HEK293 (cell line): Measurements from ENCODE around the gene TGFB2.

ENCODE experiments used
- CTCF ChIA-PET: fragments of 350-600 bp; formaldehyde crosslinking; extraction: SDS; loops from one replicate; lab custom pipeline; 2021; ENCODE audit warnings: antibody characterized with exemption; lab: Yijun Ruan, JAX
- POLR2A ChIA-PET: fragments of 300-600 bp; formaldehyde crosslinking; extraction: SDS; loops from one replicate; lab custom pipeline; 2020; ENCODE audit warnings: antibody characterized with exemption, inconsistent platforms; lab: Yijun Ruan, JAX
- H3K27ac ChIP-seq: fragments of 200-500 bp; sonication (Bioruptor generic); 2 replicates; pipeline ENCODE4 v1.5.1; 2014; ENCODE audit warnings: low read depth, low read length, control low read depth, inconsistent platforms; ENCODE audit errors: extremely low read depth
- H3K36me3 ChIP-seq, 2 experiments: fragments of 200-500 bp in 1 of 2; sonication (Bioruptor generic) in 1 of 2; 1 replicate in 1 of 2; 2 replicates in 1 of 2; pipeline ENCODE4 v1.5.1; 2014 to 2017; ENCODE audit warnings: inconsistent platforms in 2 of 2, low read length in 2 of 2; ENCODE audit not compliant: control insufficient read depth in 2 of 2, insufficient read depth in 1 of 2
- H3K4me1 ChIP-seq: fragments of 200-500 bp; sonication (Bioruptor generic); 2 replicates; pipeline ENCODE4 v1.5.1; 2014; ENCODE audit warnings: mild to moderate bottlenecking, low read length, inconsistent platforms; ENCODE audit not compliant: control insufficient read depth, insufficient read depth
- H3K4me3 ChIP-seq: 2 replicates; pipeline ENCODE4 v1.5.1; 2011; ENCODE audit warnings: low read depth, mild to moderate bottlenecking, control low read depth, low read length, moderate library complexity
- H3K9me3 ChIP-seq: fragments of 200-500 bp; sonication (Bioruptor generic); 2 replicates; pipeline ENCODE4 v1.5.1; 2014; ENCODE audit warnings: low read depth, low read length, inconsistent platforms; ENCODE audit not compliant: control insufficient read depth, insufficient read depth
- BCL11B ChIP-seq: fragments of 450-650 bp; formaldehyde crosslinking; IDR thresholded peaks from 2 replicates; pipeline ENCODE4 v1.5.1; 2016; ENCODE audit warnings: low read depth, missing biosample characterization, missing genetic modification characterization
- GLI4 ChIP-seq: fragments of 450-650 bp; formaldehyde crosslinking; IDR thresholded peaks from 2 replicates; pipeline ENCODE4 v1.5.1; 2016; ENCODE audit warnings: missing biosample characterization, missing genetic modification characterization
- GLIS1 ChIP-seq: fragments of 450-650 bp; formaldehyde crosslinking; IDR thresholded peaks from 2 replicates; pipeline ENCODE4 v1.5.1; 2016; ENCODE audit warnings: missing biosample characterization, missing genetic modification characterization
- PRDM1 ChIP-seq: fragments of 450-650 bp; formaldehyde crosslinking; IDR thresholded peaks from 2 replicates; pipeline ENCODE4; 2016; ENCODE audit warnings: missing biosample characterization, missing genetic modification characterization
- PRDM2 ChIP-seq: fragments of 450-650 bp; formaldehyde crosslinking; IDR thresholded peaks from 2 replicates; pipeline ENCODE4 v1.5.1; 2016; ENCODE audit warnings: missing biosample characterization, missing genetic modification characterization, borderline replicate concordance
- SP2 ChIP-seq: fragments of 450-650 bp; formaldehyde crosslinking; IDR thresholded peaks from 2 replicates; pipeline ENCODE4 v1.5.1; 2016; ENCODE audit warnings: missing biosample characterization, missing genetic modification characterization
- ZBTB10 ChIP-seq: fragments of 450-650 bp; formaldehyde crosslinking; IDR thresholded peaks from 2 replicates; pipeline ENCODE4 v1.5.1; 2016; ENCODE audit warnings: missing biosample characterization, missing genetic modification characterization
- ZFP3 ChIP-seq: fragments of 450-650 bp; formaldehyde crosslinking; IDR thresholded peaks from 2 replicates; pipeline ENCODE4 v1.5.1; 2016; ENCODE audit warnings: low read depth, missing biosample characterization, missing genetic modification characterization
- ZFP37 ChIP-seq: fragments of 450-650 bp; formaldehyde crosslinking; IDR thresholded peaks from 2 replicates; pipeline ENCODE4 v1.5.1; 2016; ENCODE audit warnings: missing biosample characterization, missing genetic modification characterization
- ZFP41 ChIP-seq: fragments of 450-650 bp; formaldehyde crosslinking; IDR thresholded peaks from 2 replicates; pipeline ENCODE4 v1.5.1; 2016; ENCODE audit warnings: missing biosample characterization, missing genetic modification characterization, borderline replicate concordance
- ZIC2 ChIP-seq: fragments of 450-650 bp; formaldehyde crosslinking; IDR thresholded peaks from 2 replicates; pipeline ENCODE4 v1.5.1; 2016; ENCODE audit warnings: missing biosample characterization, missing genetic modification characterization
- ZNF132 ChIP-seq: fragments of 450-650 bp; formaldehyde crosslinking; IDR thresholded peaks from 2 replicates; pipeline ENCODE4 v1.5.1; 2017; ENCODE audit warnings: missing biosample characterization, missing genetic modification characterization, borderline replicate concordance
- ZNF211 ChIP-seq: fragments of 450-650 bp; formaldehyde crosslinking; IDR thresholded peaks from 2 replicates; pipeline ENCODE4 v1.5.1; 2016; ENCODE audit warnings: low read depth, missing biosample characterization, missing genetic modification characterization
- ZNF221 ChIP-seq: fragments of 450-650 bp; formaldehyde crosslinking; IDR thresholded peaks from 2 replicates; pipeline ENCODE4 v1.5.1; 2017; ENCODE audit warnings: missing biosample characterization, missing genetic modification characterization, borderline replicate concordance
- ZNF449 ChIP-seq: fragments of 450-650 bp; formaldehyde crosslinking; IDR thresholded peaks from 2 replicates; pipeline ENCODE4 v1.5.1; 2017; ENCODE audit warnings: missing biosample characterization, mild to moderate bottlenecking, missing genetic modification characterization, moderate library complexity
- ZNF48 ChIP-seq: fragments of 450-650 bp; formaldehyde crosslinking; IDR thresholded peaks from 2 replicates; pipeline ENCODE4 v1.5.1; 2016; ENCODE audit warnings: missing biosample characterization, missing genetic modification characterization
- ZNF510 ChIP-seq: fragments of 450-650 bp; formaldehyde crosslinking; IDR thresholded peaks from 2 replicates; pipeline ENCODE4 v1.5.1; 2018; ENCODE audit warnings: mild to moderate bottlenecking, missing genetic modification characterization, missing biosample characterization; ENCODE audit not compliant: insufficient replicate concordance
- ZNF555 ChIP-seq: fragments of 450-650 bp; formaldehyde crosslinking; conservative IDR thresholded peaks from 2 replicates; pipeline ENCODE4 v1.5.1; 2017; ENCODE audit warnings: missing biosample characterization, mild to moderate bottlenecking, missing genetic modification characterization, inconsistent platforms
- ZNF596 ChIP-seq: fragments of 450-650 bp; IDR thresholded peaks from 2 replicates; pipeline ENCODE4 v1.5.0; 2018; ENCODE audit warnings: missing biosample characterization, mild to moderate bottlenecking, missing genetic modification characterization, moderate library complexity
- ZNF629 ChIP-seq: fragments of 450-650 bp; formaldehyde crosslinking; IDR thresholded peaks from 2 replicates; pipeline ENCODE4 v1.5.1; 2017; ENCODE audit warnings: missing biosample characterization, missing genetic modification characterization
- ZNF664 ChIP-seq: fragments of 450-650 bp; formaldehyde crosslinking; IDR thresholded peaks from 2 replicates; pipeline ENCODE4 v1.5.1; 2016; ENCODE audit warnings: missing biosample characterization, missing genetic modification characterization
- ZNF677 ChIP-seq: fragments of 450-650 bp; IDR thresholded peaks from 2 replicates; pipeline ENCODE4 v1.5.0; 2018; ENCODE audit warnings: missing biosample characterization, mild to moderate bottlenecking, missing genetic modification characterization, moderate library complexity
- ZNF792 ChIP-seq: fragments of 450-650 bp; formaldehyde crosslinking; IDR thresholded peaks from 2 replicates; pipeline ENCODE4 v1.5.1; 2016; ENCODE audit warnings: missing biosample characterization, missing genetic modification characterization
- TF ChIP-seq, protein P1 (sequence below): fragments of 450-650 bp; formaldehyde crosslinking; IDR thresholded peaks from 2 replicates; pipeline ENCODE4; 2016; ENCODE audit warnings: missing biosample characterization, missing genetic modification characterization
- TF ChIP-seq, protein P2 (sequence below): fragments of 450-650 bp; formaldehyde crosslinking; IDR thresholded peaks from 2 replicates; pipeline ENCODE4 v1.5.1; 2016; ENCODE audit warnings: missing biosample characterization, missing genetic modification characterization, low read depth

Gene TGFB2

GRCh38 chr1:218444173-218444572 lies 99.0 kb downstream of the TGFB2 start:
- no peak overlapping the region for H3K4me3 ChIP-seq
- TF ChIP-seq ZBTB10 (no peak), GLI4 (tag by site-specific recombination) (no peak), ZFP41 (tag by site-specific recombination) (no peak), ZNF677 (no peak), ZNF596 (tag by site-specific recombination) (no peak), ZFP3 (tag by site-specific recombination) (no peak), GLIS1 (tag by site-specific recombination) (no peak), BCL11B (tag by site-specific recombination) (no peak), ZNF510 (tag by site-specific recombination) (no peak), ZNF449 (tag by site-specific recombination) (no peak), SP2 (tag by site-specific recombination) (no peak), ZNF555 (no peak), ZNF664 (no peak), ZIC2 (tag by site-specific recombination) (no peak), ZNF48 (tag by site-specific recombination) (no peak), ZNF132 (no peak), PRDM1 (tag by site-specific recombination) (no peak), ZNF221 (tag by site-specific recombination) (no peak)
- TF ChIP-seq, protein P1, sequence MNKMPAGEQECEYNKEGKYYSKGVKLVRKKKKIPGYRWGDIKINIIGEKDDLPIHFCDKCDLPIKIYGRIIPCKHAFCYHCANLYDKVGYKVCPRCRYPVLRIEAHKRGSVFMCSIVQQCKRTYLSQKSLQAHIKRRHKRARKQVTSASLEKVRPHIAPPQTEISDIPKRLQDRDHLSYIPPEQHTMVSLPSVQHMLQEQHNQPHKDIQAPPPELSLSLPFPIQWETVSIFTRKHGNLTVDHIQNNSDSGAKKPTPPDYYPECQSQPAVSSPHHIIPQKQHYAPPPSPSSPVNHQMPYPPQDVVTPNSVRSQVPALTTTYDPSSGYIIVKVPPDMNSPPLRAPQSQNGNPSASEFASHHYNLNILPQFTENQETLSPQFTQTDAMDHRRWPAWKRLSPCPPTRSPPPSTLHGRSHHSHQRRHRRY (tag by site-specific recombination) = no peak
- H3K9me3 ChIP-seq = no peaks in the 10 kb centered on the region
- H3K36me3 ChIP-seq = no peaks in the 10 kb centered on the region
- no peaks in the 10 kb centered on the region for H3K4me1 ChIP-seq
- POLR2A ChIA-PET = no interaction called here
- CTCF ChIA-PET = no interaction called here
- no peak overlapping the region for H3K27ac ChIP-seq

- H3K4me1 ChIP-seq = no peaks in the 10 kb centered on the region
- H3K4me3 ChIP-seq = no peak overlapping the region
- H3K27ac ChIP-seq = no peak overlapping the region
- POLR2A ChIA-PET = no interaction called here
- CTCF ChIA-PET = no interaction called here
- H3K36me3 ChIP-seq = no peaks in the 10 kb centered on the region
- H3K9me3 ChIP-seq = no peaks in the 10 kb centered on the region
- no peak for TF ChIP-seq ZNF629
- no peak for TF ChIP-seq PRDM2
- TF ChIP-seq, protein P2, sequence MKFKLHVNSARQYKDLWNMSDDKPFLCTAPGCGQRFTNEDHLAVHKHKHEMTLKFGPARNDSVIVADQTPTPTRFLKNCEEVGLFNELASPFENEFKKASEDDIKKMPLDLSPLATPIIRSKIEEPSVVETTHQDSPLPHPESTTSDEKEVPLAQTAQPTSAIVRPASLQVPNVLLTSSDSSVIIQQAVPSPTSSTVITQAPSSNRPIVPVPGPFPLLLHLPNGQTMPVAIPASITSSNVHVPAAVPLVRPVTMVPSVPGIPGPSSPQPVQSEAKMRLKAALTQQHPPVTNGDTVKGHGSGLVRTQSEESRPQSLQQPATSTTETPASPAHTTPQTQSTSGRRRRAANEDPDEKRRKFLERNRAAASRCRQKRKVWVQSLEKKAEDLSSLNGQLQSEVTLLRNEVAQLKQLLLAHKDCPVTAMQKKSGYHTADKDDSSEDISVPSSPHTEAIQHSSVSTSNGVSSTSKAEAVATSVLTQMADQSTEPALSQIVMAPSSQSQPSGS (tag by site-specific recombination) = no peak
- no peak for TF ChIP-seq ZNF792 (tag by site-specific recombination)
- TF ChIP-seq ZFP37 (tag by site-specific recombination) = no peak
- no peak for TF ChIP-seq ZNF211 (tag by site-specific recombination)
Measured at GRCh38 chr1:218444588-218444987, 99.5 kb downstream of the TGFB2 start.
